Stimulated activated naive CD4-positive, alpha-beta T cell treated with Interleukin-2 at 50 U/mL for 16 hours (primary cell): Measurements from ENCODE around the gene NDUFC1.
"Not testable (repeated sequence)": the region's sequence is repeated elsewhere in the genome, so short reads cannot be mapped to it uniquely, and the experiment has no call there.

ENCODE experiments used
- DNase-seq: peaks from one replicate; lab custom pipeline; 2025; lab: John Stamatoyannopoulos, UW

Gene NDUFC1

DNA sequence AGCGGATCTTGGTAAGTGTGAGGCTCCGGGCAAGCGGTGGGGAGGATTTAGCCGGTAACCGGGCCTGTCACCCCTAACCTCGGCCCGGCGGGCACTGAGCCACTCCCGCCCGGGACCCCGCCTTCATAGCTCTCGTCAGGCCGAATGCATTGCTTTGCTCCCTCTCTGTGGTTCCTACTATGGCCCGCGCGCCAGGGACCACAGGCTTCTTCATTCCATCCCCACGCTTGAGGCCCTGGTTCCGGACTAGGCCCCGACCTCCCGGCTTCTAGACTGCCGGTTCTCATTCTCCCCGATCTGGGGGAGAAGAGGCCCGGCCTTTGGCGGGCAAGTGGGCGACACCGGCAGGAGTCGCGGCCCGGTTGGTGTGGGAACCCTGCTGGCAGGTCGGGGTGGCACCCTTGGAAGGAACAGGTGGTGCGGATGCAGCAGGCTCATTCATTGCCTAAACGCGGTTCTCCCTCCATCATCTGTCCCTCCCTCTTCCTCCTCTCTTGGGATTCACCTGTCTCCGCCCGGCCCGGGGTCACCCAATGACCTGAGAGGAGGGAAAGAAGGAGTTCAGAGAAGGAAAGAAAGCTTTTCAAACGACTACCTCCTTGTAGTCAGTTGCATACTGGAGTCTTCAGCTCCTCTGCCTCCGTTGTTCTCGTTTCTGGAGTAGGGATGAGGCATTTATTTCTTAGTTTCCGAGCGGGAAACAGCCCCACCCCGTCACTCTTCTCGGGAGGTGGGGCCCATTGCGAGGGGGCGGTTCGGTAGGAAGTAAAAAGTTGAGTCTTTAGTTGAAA is at the start of gene NDUFC1:
TSS of gene NDUFC1 (minus strand) at position 657 of the 791 bp plus-strand sequence. CDS start 6,679 bp downstream, outside the sequence.
- DNase-seq = peak; percentile 67

DNA sequence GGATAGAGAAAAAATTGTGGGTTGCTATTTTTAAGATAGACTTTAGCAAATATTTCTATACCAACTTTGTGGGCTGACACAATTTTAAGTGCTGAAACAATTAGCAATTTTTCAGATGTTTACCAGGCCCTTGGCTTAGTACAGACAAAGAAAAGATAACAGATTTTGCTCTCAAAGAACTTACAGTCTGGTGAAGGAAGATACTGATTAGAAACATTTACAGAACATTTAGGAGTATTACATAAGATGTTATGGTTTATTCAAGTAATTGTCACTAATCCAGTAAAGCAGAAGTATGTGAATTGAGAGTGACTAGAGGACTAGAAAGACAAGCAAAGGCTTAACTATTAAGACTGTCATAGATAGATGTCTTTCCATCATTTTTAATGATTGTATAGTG is 35.3 kb upstream of the NDUFC1 start:
- no peak for DNase-seq

DNA sequence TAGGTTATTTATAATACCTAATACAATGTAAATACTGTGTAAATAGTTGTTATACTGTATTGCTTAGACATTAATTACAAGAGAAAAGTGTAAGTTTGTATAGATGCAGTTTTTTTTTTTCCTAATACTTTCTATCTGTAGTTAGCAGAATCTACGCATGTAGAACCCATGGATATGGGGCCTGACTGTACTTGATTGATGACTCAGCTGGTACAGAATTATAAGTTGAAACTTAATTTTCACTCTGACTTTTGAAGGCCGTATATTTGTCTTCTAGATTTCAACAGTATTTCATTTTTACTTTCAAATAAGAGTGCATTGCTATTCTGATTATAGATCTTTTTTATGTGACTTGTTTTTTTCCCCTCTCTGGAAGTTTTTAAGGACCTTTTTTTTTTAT is 30.8 kb upstream of the NDUFC1 start:
- DNase-seq = no peak

DNA sequence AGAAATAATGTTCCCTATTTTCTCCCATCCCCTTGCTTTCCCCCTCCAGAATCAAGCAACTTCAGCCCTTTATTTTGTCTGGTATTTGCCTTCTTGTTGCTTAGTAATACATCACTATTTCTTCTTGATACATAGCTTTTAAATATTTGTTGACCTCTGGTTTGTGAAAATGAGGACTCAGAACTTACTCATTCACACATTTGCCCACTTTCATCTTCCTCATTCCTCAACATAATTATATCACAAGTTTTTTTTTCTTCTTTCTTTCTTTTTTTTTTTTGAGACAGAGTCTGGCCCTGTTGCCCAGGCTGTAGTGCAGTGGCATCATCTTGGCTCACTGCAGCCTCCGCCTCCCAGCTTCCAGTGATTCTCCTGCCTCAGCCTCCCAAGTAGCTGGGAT is 28.9 kb upstream of the NDUFC1 start:
- no peak for DNase-seq

DNA sequence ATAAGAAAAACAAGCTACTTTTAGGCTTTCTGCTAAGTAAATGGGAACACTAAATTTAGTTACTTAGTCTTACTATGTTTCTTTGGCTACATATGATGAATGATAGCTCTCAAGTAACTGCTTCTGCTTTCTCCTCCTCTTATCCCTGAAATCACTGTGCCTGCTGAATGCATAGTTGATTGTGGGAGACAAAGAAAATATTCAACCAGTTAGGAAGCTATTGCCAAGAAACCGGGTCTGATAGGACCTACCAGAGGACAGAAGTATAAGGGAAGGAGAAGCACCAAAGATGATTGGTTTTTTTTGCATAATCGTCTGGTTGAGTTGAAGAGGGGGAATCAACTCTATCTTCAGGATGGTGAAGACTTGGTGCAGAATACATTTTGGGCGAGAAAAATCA is 28.0 kb upstream of the NDUFC1 start:
- DNase-seq = no peak

DNA sequence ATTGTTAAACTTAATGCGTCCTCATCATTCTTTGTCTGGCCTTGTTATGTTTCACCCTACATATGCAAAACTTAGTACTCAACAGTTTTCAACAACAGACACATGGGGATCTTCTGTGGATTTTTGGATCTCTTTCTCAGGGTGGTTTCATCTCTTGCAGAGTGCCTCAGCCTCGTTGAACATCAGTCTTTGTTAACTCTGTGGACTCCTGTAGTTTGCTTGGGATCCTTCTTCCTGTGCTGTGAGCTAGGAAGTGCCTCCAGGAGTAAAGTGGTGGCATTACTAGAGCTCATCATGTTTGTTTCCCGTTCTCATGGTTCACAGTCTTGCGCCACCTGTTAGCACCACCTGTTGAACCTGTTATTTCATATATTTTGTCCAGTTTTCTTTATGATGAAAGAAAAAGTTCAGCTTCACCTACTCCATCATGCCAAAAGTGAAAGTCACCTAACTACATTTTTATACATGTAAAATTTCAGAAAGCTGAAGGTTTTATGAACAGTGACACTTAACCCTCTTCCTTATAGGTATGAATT is 27.5 kb upstream of the NDUFC1 start:
- DNase-seq = no peak

DNA sequence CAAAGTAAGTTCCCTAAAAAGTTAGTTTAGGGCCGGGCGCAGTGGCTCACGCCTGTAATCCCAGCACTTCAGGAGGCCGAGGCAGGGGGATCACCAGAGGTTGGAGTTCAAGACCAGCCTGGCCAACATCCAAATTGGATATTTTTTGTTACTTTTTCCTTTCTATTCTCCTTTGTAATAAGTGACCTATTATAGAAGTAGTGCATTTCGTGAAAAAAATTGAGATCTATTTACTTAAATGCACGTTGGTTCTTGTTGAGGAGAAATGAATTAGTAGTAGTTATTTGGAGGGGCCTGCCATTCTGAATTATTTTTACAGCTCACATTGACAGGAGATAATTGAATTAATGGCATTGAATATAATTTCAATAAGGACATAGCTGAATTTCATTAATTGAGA is 22.3 kb upstream of the NDUFC1 start:
- DNase-seq = no peak

DNA sequence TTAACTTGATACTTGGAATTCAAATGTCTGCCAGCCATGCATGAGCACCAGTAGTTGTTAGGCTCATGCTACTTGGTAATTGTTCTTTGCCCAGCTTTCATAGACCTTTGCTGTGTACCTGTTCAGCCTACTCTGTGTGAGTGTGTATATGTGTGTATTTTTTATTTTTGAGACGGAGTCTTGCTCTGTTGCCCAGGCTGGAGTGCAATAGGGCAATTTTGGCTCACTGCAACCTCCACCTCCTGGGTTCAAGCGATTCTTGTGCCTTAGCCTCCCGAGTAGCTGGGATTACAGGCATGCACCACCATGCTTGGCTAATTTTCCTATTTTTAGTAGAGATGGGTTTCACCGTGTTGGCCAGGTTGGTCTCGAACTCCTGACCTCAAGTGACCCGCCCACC is 20.3 kb upstream of the NDUFC1 start:
- DNase-seq = not testable (repeated sequence)

DNA sequence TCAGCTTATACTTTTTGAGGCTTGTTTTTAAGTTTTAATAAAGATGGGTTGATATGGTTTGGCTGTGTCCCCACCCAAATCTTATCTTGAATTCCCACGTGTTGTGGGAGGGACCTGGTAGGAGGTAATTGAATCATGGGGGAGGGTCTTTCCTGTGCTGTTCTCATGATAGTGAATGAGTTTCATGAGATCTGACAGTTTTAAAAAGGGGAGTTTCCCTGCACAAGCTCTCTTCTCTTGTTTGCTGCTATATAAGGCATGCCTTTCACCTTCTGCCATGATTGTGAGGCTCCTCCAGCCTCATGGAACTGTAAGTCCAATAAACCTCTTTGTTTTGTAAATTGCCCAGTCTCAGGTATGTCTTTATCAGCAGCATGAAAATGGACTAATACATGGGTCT is 19.8 kb upstream of the NDUFC1 start:
- DNase-seq = not testable (repeated sequence)

DNA sequence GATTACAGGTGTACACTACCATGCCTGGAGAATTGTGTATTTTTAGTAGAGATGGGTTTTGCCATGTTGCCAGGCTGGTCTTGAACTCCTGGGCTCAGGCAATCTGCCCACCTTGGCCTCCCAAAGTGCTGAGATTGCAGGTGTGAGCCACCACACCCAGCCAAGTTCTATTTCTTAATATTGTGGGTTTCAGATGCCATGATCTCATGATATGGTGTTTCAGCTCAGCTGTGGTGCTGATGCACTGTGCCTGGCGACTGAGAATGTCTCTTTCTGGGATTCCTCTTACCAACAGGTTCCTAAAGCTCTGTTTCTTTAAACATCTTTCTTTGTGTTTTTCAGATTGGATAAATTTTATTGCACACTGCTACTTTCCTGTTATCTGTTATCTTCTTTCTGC is 17.3 kb upstream of the NDUFC1 start:
- no peak for DNase-seq

DNA sequence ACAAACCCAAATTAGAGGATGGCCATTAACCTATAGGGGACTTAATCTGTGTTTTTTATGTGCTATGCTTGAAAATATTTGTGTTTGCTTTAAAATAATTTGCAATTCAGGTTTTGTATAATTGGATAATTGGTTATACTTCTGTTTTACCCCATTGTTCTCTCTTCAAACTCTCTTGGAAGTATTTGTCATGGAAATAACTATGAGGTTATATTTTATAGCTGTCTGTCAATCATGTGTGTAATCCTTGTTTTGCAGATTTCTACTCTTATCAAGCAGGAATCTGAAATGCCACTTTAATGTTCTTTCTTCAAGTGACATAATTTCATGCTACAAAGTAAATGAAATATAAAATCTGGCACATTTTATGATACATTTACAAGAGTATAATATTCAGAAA is 15.4 kb upstream of the NDUFC1 start:
- no peak for DNase-seq

DNA sequence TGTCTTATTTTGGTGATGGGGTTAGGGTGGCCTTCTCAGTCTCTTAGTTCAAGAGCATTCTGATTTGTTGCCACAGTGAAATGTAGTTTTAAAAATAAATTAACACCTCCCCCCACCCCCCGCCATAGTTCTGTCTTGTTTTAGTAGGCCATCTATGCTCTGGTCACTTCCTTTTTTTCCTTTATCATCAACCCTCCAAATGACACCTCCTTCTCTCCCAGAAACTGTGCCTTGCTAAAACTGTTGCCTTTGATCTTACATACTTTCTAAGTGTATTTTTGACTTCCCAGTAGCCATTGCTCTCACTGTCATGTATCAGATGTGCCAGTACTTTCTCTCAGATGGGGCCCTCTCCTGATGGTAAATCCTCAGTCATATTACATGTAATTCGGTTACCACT is 14.5 kb upstream of the NDUFC1 start:
- no peak for DNase-seq

DNA sequence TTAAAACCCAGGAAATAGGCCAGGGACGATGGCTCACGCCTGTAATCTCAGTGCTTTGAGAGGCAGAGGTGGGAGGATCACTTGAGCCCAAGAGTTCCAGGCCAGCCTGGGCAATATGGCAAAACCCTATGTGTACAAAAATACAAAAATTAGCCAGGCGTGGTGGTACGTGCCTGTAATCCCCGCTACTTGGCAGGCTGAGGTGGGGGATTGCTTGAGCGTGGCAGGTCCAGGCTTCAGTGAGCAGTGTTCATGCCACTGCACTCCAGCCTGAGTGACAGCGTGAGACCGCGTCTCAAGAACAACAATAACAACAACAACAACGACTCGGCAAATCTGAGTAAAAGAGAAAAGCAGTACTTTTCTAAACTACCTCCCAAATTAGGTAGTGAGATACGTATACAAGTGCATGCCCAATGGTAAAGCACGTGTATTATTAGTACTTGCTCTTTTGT is 13.0 kb upstream of the NDUFC1 start:
- no peak for DNase-seq

DNA sequence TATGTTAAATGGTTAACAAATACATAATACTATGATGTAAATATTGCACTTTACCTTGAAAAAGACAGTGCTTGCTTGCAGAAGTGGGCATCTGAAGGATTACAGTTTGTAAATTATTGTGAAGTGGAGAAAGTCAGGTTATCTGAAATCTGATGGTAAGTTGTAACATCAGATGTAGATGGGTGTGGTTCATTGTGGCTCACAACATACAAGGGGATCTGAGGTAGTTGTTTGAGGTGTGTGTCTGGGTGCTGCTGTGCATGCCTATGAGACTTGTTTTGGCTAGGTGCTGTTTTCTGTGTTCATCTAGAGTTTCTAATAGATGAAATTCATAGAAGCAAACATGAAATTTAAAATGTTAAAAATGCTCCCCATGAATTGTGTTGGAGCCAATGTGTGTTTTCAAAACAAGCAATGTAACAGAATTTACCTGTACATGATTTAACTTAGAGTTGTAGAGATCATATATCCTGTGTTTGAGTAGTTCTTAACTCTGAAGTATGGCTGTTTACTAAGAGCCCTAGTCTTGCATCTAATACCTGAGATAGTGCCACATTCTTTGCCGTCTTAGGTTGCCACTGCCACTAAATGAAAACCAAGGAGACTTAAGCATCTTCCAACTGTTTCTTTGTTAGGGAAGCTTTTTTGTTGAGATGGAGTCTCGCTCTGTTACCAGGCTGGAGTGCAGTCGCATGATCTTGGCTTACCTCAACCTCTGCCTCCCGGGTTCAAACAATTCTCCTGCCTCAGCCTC is 11.9 kb upstream of the NDUFC1 start:
- DNase-seq = no peak

DNA sequence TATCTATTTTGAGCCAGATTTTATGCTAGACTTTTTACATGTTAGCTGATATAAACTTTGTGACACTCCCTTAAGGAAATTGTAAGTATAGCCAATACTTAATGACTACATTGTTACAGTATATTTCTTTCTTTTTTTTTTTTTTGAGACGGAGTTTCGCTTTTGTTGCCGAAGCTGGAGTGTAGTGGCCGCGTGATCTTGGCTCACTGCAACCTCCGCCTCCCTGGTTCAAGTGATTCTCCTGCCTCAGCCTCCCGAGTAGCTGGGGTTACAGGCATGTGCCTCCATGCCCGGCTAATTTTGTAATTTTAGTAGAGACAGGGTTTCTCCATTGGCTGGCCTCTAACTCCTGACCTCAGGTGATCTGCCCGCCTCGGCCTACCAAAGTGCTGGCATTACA is 11.1 kb upstream of the NDUFC1 start:
- DNase-seq = not testable (repeated sequence)

DNA sequence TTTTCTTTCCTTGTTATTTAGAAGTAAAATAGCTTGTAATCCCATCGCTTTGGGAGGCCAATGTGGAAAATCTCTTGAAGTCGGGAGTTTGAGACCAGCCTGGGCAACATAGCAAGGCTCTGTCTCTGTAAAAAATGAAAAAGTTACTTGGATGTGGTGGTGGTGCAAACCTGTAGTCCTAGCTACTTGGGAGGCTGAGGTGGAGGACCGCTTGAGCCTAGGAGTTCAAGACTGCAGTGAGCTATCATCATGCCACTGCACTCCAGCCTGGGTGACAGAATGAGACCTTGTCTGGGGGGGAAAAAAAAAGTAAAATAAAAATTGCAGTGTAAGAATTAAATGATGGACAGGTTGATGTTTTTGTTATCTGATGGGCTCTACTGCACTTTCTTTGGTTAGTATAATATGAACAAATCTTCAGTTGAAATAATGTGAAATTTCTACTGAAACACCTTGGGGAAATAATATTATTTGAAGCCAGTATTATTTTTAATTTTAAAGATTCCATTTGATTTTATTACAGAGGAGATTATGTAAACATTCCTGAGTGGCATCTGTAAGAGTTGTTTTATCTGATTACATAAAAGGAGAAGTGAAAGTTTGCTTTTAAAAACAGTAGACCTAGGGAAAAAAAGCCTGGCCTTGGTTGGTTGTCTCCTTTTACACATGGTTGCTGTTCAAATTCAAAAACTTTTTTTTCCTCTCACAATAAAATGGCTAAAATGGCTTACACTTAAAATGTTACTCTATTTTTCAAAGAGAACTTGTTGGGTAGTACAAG is 10.5 kb upstream of the NDUFC1 start:
- no peak for DNase-seq

DNA sequence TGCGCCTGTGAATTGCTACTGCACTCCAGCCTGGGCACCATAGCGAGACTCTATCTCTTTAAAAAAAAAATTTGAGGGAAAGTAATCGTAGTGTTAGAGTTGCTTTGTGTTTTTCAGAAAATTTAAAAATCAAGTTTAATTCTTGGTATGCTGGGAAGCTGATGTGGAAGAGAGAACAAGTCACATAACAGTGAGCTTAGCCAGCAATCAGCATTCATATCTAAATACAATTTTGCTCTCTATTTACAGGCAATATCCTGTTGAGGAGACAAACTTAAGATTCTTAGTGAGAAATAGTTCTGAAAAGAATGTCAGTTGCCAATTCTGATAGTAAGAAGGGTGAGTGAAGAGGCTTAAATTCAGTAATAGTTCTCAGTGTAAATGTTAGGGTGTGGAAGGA is 9.6 kb upstream of the NDUFC1 start:
- DNase-seq = no peak

DNA sequence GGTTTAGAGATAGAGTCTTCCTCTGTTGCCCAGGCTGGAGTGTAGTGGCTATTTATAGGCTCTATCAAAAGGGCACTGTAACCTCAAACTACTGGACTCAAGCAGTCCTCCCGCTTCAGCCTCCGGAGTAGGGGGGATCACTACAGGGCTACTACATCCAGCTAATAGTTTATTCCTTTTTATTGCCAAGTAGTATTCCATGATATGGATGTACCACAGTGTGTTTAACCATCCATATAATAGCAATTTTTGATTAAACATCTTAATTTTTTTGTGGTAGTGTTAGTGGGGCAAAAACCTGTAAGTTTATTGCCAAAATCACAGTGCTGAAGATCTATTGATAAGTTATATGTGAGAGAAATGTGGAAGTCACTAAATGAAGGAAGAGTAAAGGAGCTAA is 2.6 kb upstream of the NDUFC1 start:
- no peak for DNase-seq

DNA sequence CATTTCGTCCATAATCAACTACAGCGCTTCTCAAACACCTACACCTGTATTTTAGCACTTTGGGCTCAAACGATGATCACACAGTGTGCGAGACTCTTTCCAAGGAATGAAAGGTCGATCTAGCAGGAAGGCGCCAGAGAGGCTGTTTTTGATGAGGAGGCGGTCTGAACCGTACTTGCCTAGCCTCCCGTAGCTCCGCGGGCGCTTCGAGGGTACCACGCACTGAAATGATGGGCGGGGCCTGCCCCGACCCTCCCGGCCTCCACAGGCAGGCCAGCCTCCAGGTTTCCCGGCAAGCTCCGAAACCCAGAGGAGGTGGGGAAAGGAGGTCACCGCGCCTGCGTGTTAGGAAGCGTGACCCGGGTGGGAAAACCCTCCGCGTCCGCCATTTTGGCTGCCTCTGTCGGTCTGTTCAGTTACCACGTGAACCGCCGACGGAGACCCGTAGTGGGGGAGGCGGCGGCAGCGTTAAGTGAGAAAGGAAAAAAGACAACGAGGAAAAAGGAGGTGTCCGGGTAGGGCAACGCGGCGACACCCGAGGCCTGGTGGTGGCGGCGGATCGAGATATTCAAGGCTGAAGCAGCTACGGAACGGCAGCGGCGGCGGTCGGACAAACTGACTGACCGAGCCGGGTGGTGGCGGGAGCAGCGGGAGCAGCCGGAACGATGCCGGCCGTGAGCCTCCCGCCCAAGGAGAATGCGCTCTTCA is 1.0 kb downstream of the NDUFC1 start, which contains the start of gene NAA15:
TSS of gene NAA15 (plus strand) at position 393 of the 708 bp plus-strand sequence. CDS start at position 666, 273 bp downstream.
- DNase-seq = peak; percentile 97

DNA sequence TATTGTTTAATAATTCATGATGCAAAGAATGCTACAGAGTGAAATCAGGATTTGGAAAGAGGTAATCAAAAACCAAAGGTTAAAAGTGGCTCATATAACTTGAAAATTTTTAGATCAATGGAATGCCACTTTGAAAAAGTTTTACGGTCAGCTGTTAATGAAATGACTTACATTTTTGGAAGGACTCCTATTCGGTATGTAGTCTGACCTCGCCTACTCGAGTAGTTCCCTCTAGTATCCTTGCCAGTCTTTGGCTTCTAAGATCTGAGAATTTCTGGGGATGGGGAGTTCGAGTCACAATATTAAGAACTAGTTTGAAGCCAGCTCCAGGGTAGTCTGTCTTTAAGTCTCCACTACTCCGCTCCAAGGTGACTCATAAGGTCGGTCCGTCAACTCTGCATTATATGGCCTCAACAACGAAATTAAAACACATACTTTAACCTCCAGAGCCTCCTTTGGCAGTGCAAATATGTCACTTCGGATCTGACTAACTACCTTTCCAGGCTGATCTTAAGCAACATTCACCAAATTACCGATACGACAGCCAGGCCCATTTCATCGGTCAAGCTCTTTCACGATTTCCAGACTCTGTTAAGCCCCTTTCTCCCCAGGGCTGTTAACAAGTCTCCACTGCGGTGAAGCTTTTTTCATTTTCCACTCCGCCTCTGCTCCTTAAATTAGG is 1.7 kb downstream of the NDUFC1 start:
- no peak for DNase-seq

DNA sequence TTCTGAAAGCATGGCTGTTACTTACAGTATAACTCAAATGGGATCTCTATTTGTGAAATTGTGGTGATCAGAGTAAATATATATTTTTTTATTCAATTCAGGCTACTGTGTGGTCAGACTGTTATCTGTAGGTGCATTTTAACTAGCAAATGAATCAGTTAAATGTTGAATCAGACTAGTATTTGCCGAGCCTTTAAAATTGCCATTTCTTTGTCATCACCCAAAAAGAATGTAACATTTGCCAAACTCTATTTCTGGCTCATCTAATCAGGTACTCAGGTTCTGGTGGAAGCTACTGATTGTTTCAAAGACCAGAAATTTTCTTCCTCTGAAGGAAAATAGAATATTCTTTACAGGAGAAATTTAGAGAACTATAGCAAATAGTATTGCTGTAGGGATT is 2.7 kb downstream of the NDUFC1 start:
- no peak for DNase-seq
